Neutrophil (primary cell): ENCODE data around the gene ONECUT3.

Source experiments
- H3K27ac ChIP-seq: fragments of 200-600 bp; sonication (generic); 2 replicates; pipeline ENCODE4 v1.5.1; 2016; ENCODE audit warnings: mild to moderate bottlenecking, moderate library complexity
- H3K27me3 ChIP-seq: fragments of 200-600 bp; sonication (generic); 2 replicates; pipeline ENCODE4 v1.6.0; 2016; ENCODE audit warnings: mild to moderate bottlenecking
- H3K36me3 ChIP-seq: fragments of 200-600 bp; sonication (generic); 2 replicates; pipeline ENCODE4 v1.5.1; 2017
- H3K4me1 ChIP-seq, 2 experiments: fragments of 200-600 bp in 1 of 2; sonication (generic) in 1 of 2; 1 replicate in 1 of 2; 2 replicates in 1 of 2; pipeline versions ENCODE4 v1.5.1 to v1.6.1; 2013 to 2016; ENCODE audit warnings: low read depth in 1 of 2, low read length in 1 of 2, mild to moderate bottlenecking in 1 of 2, moderate library complexity in 1 of 2; ENCODE audit not compliant: control insufficient read depth in 1 of 2, insufficient read depth in 1 of 2
- H3K4me3 ChIP-seq, 2 experiments: fragments of 200-600 bp in 1 of 2; sonication (generic) in 1 of 2; 1 replicate in 1 of 2; 2 replicates in 1 of 2; pipeline ENCODE4 v1.5.1; 2013 to 2016; ENCODE audit warnings: low read depth in 1 of 2, low read length in 1 of 2, mild to moderate bottlenecking in 1 of 2, moderate library complexity in 1 of 2
- H3K9me3 ChIP-seq: fragments of 200-600 bp; sonication (generic); 2 replicates; pipeline ENCODE4 v1.5.1; 2016
- TF ChIP-seq, protein P1 (sequence below): fragments of 200-600 bp; sonication (generic); IDR thresholded peaks from 2 replicates; pipeline ENCODE4 v1.5.1; 2016; ENCODE audit warnings: antibody characterized with exemption

The ONECUT3 gene

DNA sequence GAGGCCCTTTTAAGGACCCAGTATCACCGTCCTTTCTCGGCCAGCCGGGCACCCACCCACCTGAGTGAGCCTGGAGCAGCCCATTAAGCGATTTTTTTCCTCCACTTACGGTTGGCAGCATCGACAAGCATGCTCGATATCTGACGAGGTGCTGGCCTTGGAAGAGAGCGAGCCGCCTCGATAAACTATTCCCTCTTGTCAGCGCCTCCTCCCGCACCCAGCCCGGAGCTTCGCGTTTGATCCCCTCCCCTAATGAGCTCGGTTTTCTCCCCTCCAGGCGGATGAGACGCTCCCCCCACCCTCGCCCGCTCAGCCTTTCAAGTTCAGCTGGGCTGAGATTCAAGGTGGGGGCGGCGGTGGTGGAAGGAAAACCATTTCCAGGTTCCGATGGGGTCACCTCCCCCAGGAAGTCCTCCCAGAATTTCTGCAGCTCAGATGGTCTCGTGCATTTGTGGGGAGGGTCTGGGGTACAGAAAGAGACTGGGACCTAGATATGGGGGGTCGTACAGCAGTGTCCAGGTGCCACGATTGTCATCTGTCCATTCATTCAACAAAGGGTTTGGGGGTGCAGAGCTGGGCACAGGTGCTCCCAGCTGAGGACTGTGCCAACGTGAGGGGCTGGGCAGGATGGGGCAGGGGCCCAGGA lies 18.9 kb upstream of the ONECUT3 start:
- H3K4me3 ChIP-seq, result no peak overlapping the region
- TF ChIP-seq, protein P1, sequence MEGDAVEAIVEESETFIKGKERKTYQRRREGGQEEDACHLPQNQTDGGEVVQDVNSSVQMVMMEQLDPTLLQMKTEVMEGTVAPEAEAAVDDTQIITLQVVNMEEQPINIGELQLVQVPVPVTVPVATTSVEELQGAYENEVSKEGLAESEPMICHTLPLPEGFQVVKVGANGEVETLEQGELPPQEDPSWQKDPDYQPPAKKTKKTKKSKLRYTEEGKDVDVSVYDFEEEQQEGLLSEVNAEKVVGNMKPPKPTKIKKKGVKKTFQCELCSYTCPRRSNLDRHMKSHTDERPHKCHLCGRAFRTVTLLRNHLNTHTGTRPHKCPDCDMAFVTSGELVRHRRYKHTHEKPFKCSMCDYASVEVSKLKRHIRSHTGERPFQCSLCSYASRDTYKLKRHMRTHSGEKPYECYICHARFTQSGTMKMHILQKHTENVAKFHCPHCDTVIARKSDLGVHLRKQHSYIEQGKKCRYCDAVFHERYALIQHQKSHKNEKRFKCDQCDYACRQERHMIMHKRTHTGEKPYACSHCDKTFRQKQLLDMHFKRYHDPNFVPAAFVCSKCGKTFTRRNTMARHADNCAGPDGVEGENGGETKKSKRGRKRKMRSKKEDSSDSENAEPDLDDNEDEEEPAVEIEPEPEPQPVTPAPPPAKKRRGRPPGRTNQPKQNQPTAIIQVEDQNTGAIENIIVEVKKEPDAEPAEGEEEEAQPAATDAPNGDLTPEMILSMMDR, result no peak

DNA sequence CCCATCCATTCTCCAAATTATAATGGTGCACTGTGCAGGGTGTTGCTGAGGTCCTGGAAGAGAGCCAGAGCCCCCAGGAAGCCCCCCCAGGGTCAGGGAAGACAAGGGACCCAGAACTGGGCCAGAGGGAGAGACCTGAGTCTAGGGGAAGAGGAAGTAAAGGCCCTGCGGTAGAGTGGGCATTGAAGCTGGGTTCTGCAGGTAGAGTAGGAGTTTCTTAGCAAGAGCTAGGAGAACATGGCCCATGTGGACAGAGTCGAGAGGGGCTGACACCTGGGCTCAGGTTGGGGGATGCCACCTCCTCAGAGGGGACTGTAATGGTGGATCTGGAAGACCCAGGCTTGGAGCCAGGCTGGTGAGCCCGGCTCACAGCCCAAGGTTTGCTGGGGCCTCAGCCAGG lies 17.0 kb upstream of the ONECUT3 start:
- H3K4me3 ChIP-seq, result no peak overlapping the region
- no peak overlapping the region for H3K27ac ChIP-seq
- TF ChIP-seq, protein P1, result no peak
- no peaks in the 10 kb centered on the region for H3K4me1 ChIP-seq
- no peaks in the 10 kb centered on the region for H3K36me3 ChIP-seq
- H3K27me3 ChIP-seq, result peaks cover 88% of the 10 kb centered on the region
- no peaks in the 10 kb centered on the region for H3K9me3 ChIP-seq

More for the DNA sequence above, 18.9 kb upstream of the ONECUT3 start:
- Histone ChIP-seq H3K9me3 (no peaks in the 10 kb centered on the region), H3K27ac (no peak overlapping the region), H3K27me3 (peaks cover 96% of the 10 kb centered on the region), H3K4me1 (no peaks in the 10 kb centered on the region), H3K36me3 (no peaks in the 10 kb centered on the region)

DNA sequence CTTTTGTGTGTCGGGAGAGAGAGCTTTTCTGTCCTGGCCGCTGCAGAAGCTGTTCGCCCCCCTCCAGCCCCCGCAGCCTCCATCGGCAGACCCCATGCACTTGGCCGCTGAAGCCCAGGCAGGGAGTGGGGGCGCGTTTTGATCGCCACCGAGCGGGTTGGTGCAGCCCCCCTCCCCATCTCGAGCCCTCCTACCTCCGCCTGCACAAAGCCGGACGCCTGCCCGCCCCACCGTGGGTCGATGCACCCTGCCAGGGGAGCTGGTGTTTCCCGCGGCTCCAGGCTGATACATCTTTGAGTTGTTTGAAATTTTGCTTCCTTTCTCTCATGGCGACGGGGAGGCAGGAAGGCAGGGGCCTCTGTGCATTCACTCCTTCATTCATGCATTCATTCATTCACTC lies 16.4 kb upstream of the ONECUT3 start:
- Histone ChIP-seq H3K9me3 (no peaks in the 10 kb centered on the region), H3K27me3 (peaks cover 87% of the 10 kb centered on the region), H3K4me3 (no peak overlapping the region), H3K4me1 (no peaks in the 10 kb centered on the region), H3K27ac (no peak overlapping the region), H3K36me3 (no peaks in the 10 kb centered on the region)
- TF ChIP-seq, protein P1, result no peak

DNA sequence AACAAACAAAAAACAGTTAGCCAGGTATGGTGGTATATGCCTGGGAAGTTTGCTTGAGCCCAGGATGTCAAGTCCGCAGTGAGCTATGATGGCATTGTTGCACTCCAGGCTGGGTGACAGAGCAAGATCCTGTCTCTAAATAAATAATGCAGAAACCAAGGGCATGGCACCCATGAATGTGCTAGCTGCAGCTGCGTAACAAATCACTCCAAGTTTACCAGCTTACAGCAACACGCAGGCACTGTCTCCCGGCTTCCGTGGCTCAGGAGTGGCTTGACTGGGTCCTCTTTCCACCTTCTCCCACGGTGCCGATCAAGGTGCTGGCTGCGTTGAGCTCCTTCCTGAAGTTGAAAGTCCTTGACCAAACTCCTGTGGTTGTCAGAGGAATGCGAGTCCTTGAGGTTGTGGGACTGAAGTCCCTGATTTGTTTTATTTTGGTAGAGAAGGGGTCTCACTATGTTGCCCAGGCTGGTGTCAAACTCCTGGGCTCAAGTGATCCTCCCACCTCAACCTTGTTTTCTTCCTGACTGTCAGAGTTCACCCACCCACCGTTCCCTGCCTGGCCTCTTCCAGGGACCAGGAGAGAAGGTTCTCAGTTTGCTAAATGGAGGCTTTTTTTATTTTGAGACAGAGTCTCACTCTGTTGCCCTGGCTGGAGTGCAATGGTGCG lies 13.2 kb upstream of the ONECUT3 start:
- TF ChIP-seq, protein P1, result no peak
- Histone ChIP-seq H3K4me3 (no peak overlapping the region), H3K27ac (no peak overlapping the region), H3K4me1 (no peaks in the 10 kb centered on the region), H3K9me3 (no peaks in the 10 kb centered on the region), H3K27me3 (peaks cover 88% of the 10 kb centered on the region), H3K36me3 (no peaks in the 10 kb centered on the region)

DNA sequence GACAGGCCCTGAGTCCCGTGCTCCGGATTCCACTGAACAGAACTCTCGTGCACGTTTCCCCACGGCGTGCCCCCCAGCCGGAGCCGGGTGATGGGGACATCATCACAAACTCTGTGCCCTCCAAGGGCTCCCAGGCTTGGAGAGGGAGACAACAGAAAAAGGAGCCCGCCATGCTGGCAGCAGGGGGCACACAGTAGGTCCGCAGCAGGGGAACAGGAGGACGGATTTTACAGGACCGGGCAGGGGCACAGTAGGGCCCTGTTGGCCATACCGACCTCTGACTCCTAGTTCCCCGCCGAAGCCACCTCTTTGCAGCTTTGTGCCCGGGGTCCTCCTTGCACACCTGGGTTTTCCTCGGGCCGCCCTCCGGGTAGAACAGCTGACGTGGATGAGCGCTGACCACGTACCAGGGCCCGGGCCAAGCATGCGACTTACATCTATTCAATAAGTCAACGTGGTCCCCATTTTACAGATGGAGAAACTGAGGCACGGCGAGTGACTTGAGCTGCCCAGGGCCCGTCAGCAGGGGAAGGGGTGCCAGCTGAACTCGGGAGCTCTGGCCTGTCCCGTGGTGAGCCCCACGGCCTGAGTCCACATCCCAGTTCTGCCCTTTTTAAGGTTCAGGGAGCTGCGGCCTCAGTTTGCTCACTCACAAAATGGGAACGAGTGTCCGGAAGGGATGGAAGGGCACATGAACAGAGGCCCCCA lies 10.2 kb upstream of the ONECUT3 start:
- H3K4me1 ChIP-seq, result peaks cover 0 to under 1% of the 10 kb centered on the region in 2 experiments
- peaks cover 89% of the 10 kb centered on the region for H3K27me3 ChIP-seq
- no peaks in the 10 kb centered on the region for H3K9me3 ChIP-seq
- no peak overlapping the region for H3K4me3 ChIP-seq
- TF ChIP-seq, protein P1, result no peak
- no peaks in the 10 kb centered on the region for H3K36me3 ChIP-seq
- no peak overlapping the region for H3K27ac ChIP-seq
